Activated naive CD8-positive, alpha-beta T cell treated with anti-CD3 and anti-CD28 coated beads for 36 hours (primary cell): ENCODE results near the gene SLC39A2. TPM values are rescaled to one million over a fixed set of nuclear protein-coding genes. Genes with fewer than 3 reads are reported as not detected.
"Not testable (repeated sequence)": the region's sequence is repeated elsewhere in the genome, so short reads cannot be mapped to it uniquely, and the experiment has no call there.

Source experiments
- DNase-seq: peaks from one replicate; pipeline ENCODE4 v3.0.0; 2021
- H3K27ac Mint-ChIP-seq: one replicate; pipeline ENCODE4 v1.8.0; 2022; ENCODE audit warnings: mild to moderate bottlenecking, moderate library complexity, mixed read lengths
- H3K27me3 Mint-ChIP-seq: one replicate; pipeline ENCODE4 v1.8.0; 2022; ENCODE audit warnings: mild to moderate bottlenecking, mixed read lengths
- H3K36me3 Mint-ChIP-seq: one replicate; pipeline ENCODE4 v1.8.0; 2021; ENCODE audit warnings: mild to moderate bottlenecking, mixed read lengths
- H3K4me1 Mint-ChIP-seq: one replicate; pipeline ENCODE4 v1.8.0; 2021; ENCODE audit warnings: mixed read lengths
- H3K4me3 Mint-ChIP-seq: one replicate; pipeline ENCODE4 v1.8.0; 2022; ENCODE audit warnings: mild to moderate bottlenecking, moderate library complexity, mixed read lengths
- H3K9me3 Mint-ChIP-seq: one replicate; pipeline ENCODE4 v1.8.0; 2022; ENCODE audit warnings: mixed read lengths
- total RNA-seq, 2 experiments: library from RNA; stranded (reverse); gene quantifications; one replicate each; pipeline ENCODE4 v1.2.3, GENCODE V29; 2021

The SLC39A2 gene
- under 1 TPM; 0.36 to 0.54 TPM for total RNA-seq

GRCh38 chr14:20998674-20999366 is at the start of gene SLC39A2:
Gene SLC39A2 (plus strand): TSS chr14:20999293. CDS start chr14:20999447, 154 bp downstream.
- no peaks in the 10 kb centered on the region for H3K27me3 Mint-ChIP-seq
- H3K4me1 Mint-ChIP-seq, result peaks cover 3% of the 10 kb centered on the region

GRCh38 chr14:20954736-20955537 is 44.2 kb upstream of the SLC39A2 start, which contains the start of gene RNASE2:
Gene RNASE2 (plus strand): TSS chr14:20955487. CDS start chr14:20955772, 285 bp downstream.
- H3K27me3 Mint-ChIP-seq, DNase-seq, H3K36me3 Mint-ChIP-seq, H3K4me3 Mint-ChIP-seq, H3K9me3 Mint-ChIP-seq, H3K27ac Mint-ChIP-seq, H3K4me1 Mint-ChIP-seq: not testable (repeated sequence)

More at GRCh38 chr14:20998674-20999366, at the start of gene SLC39A2:
- DNase-seq, result no peak
- Mint-ChIP-seq H3K36me3 (peaks cover 5% of the 10 kb centered on the region), H3K27ac (no peak within 1 kb of the TSS), H3K4me3 (no peak within 1 kb of the TSS), H3K9me3 (no peaks in the 10 kb centered on the region)

- not testable (repeated sequence) for DNase-seq, H3K27ac Mint-ChIP-seq, H3K4me1 Mint-ChIP-seq, H3K36me3 Mint-ChIP-seq, H3K4me3 Mint-ChIP-seq, H3K9me3 Mint-ChIP-seq
- H3K27me3 Mint-ChIP-seq, result peaks cover 15% of the 10 kb centered on the region
Measured at GRCh38 chr14:20955538-20955873, 43.6 kb upstream of the SLC39A2 start.

GRCh38 chr14:20956376-20956976 is 42.6 kb upstream of the SLC39A2 start:
- Mint-ChIP-seq H3K4me3 (no peak overlapping the region), H3K36me3 (no peaks in the 10 kb centered on the region)

GRCh38 chr14:20958946-20959345 is 40.1 kb upstream of the SLC39A2 start:
- not testable (repeated sequence) for DNase-seq, H3K36me3 Mint-ChIP-seq, H3K27ac Mint-ChIP-seq, H3K9me3 Mint-ChIP-seq, H3K4me1 Mint-ChIP-seq, H3K4me3 Mint-ChIP-seq
- H3K27me3 Mint-ChIP-seq, result peaks cover 30% of the 10 kb centered on the region

More at GRCh38 chr14:20956376-20956976, 42.6 kb upstream of the SLC39A2 start:
- Mint-ChIP-seq H3K4me1 (peaks cover 5% of the 10 kb centered on the region), H3K9me3 (no peaks in the 10 kb centered on the region), H3K27me3 (peaks cover 18% of the 10 kb centered on the region), H3K27ac (no peak overlapping the region)
- DNase-seq, result no peak

GRCh38 chr14:20969336-20969735 is 29.8 kb upstream of the SLC39A2 start:
- no peak for DNase-seq
- no peaks in the 10 kb centered on the region for H3K36me3 Mint-ChIP-seq
- H3K27me3 Mint-ChIP-seq, result peaks cover 56% of the 10 kb centered on the region
- H3K4me3 Mint-ChIP-seq, result no peak overlapping the region
- no peaks in the 10 kb centered on the region for H3K9me3 Mint-ChIP-seq
- peaks cover 11% of the 10 kb centered on the region for H3K4me1 Mint-ChIP-seq
- H3K27ac Mint-ChIP-seq, result no peak overlapping the region

- Mint-ChIP-seq H3K9me3 (no peaks in the 10 kb centered on the region), H3K4me3 (peak overlapping the region; percentile 87), H3K27ac (no peak overlapping the region), H3K4me1 (peaks cover 11% of the 10 kb centered on the region), H3K27me3 (peaks cover 49% of the 10 kb centered on the region), H3K36me3 (no peaks in the 10 kb centered on the region)
- no peak for DNase-seq
Measured at GRCh38 chr14:20970647-20970982, 28.5 kb upstream of the SLC39A2 start.

GRCh38 chr14:20970983-20971704 is 27.9 kb upstream of the SLC39A2 start:
- Mint-ChIP-seq H3K4me1 (peaks cover 11% of the 10 kb centered on the region), H3K36me3 (no peaks in the 10 kb centered on the region), H3K27me3 (peaks cover 43% of the 10 kb centered on the region), H3K9me3 (no peaks in the 10 kb centered on the region), H3K4me3 (peak overlapping the region; percentile 87), H3K27ac (peak overlapping the region; percentile 49)
- DNase-seq, result peak; percentile 85

- Mint-ChIP-seq H3K36me3 (no peaks in the 10 kb centered on the region), H3K27ac (peak overlapping the region; percentile 34), H3K9me3 (no peaks in the 10 kb centered on the region), H3K4me1 (peaks cover 11% of the 10 kb centered on the region), H3K27me3 (peaks cover 41% of the 10 kb centered on the region), H3K4me3 (peak overlapping the region; percentile 87)
- no peak for DNase-seq
Measured at GRCh38 chr14:20971705-20972021, 27.4 kb upstream of the SLC39A2 start.

- no peak for DNase-seq
- Mint-ChIP-seq H3K27me3 (peaks cover 24% of the 10 kb centered on the region), H3K27ac (no peak overlapping the region), H3K9me3 (no peaks in the 10 kb centered on the region), H3K4me3 (no peak overlapping the region), H3K36me3 (no peaks in the 10 kb centered on the region), H3K4me1 (peaks cover 11% of the 10 kb centered on the region)
Measured at GRCh38 chr14:20973501-20973900, 25.6 kb upstream of the SLC39A2 start.

GRCh38 chr14:20976291-20976690 is 22.8 kb upstream of the SLC39A2 start:
- H3K27ac Mint-ChIP-seq, result no peak overlapping the region
- H3K4me3 Mint-ChIP-seq, result no peak overlapping the region
- no peaks in the 10 kb centered on the region for H3K36me3 Mint-ChIP-seq
- no peaks in the 10 kb centered on the region for H3K9me3 Mint-ChIP-seq
- no peak for DNase-seq
- peaks cover 5% of the 10 kb centered on the region for H3K4me1 Mint-ChIP-seq
- H3K27me3 Mint-ChIP-seq, result peaks cover 24% of the 10 kb centered on the region

- Mint-ChIP-seq H3K27ac (no peak overlapping the region), H3K9me3 (no peaks in the 10 kb centered on the region), H3K4me1 (no peaks in the 10 kb centered on the region), H3K27me3 (peaks cover 10% of the 10 kb centered on the region), H3K4me3 (no peak overlapping the region), H3K36me3 (no peaks in the 10 kb centered on the region)
- no peak for DNase-seq
Measured at GRCh38 chr14:20978687-20979086, 20.4 kb upstream of the SLC39A2 start.

GRCh38 chr14:20980906-20981305 is 18.2 kb upstream of the SLC39A2 start:
- Mint-ChIP-seq H3K9me3 (no peaks in the 10 kb centered on the region), H3K27ac (no peak overlapping the region), H3K27me3 (peaks cover 10% of the 10 kb centered on the region), H3K4me1 (no peaks in the 10 kb centered on the region), H3K4me3 (no peak overlapping the region), H3K36me3 (no peaks in the 10 kb centered on the region)
- DNase-seq, result no peak

- DNase-seq, result no peak
- H3K4me1 Mint-ChIP-seq, result no peaks in the 10 kb centered on the region
- no peak overlapping the region for H3K4me3 Mint-ChIP-seq
- H3K27ac Mint-ChIP-seq, result no peak overlapping the region
- no peaks in the 10 kb centered on the region for H3K9me3 Mint-ChIP-seq
- peaks cover 10% of the 10 kb centered on the region for H3K27me3 Mint-ChIP-seq
- H3K36me3 Mint-ChIP-seq, result no peaks in the 10 kb centered on the region
Measured at GRCh38 chr14:20982646-20983369, 16.3 kb upstream of the SLC39A2 start.
